GM12878 (cell line): ENCODE data around the gene AIF1. TPM values are rescaled to one million over a fixed set of nuclear protein-coding genes. Genes with fewer than 3 reads are reported as not detected.

Experiments used
- ATAC-seq: fragments of 200-7000 bp; cut with Tn5 transposase; 3 replicates; pipeline ENCODE4 v1.9.1; 2020; ENCODE audit warnings: mild to moderate bottlenecking, moderate library complexity
- BruUV-seq: library from RNA; stranded (reverse); fragments of 400-500 nt; replicated peaks from 2 replicates; lab custom pipeline; 2021; lab: Mats Ljungman, UMichigan
- CTCF ChIA-PET: fragments of 300-600 bp; sonication (Branson Sonifier 250); formaldehyde crosslinking; extraction: SDS; loops from one replicate; lab custom pipeline; 2021; ENCODE audit warnings: inconsistent platforms; lab: Yijun Ruan, JAX
- POLR2A ChIA-PET: fragments of 350-600 bp; formaldehyde crosslinking; extraction: SDS; loops from one replicate; lab custom pipeline; 2021; ENCODE audit warnings: inconsistent platforms; lab: Charles Lee
- RAD21 ChIA-PET: fragments of 300-600 bp; sonication (Branson Sonifier 250); formaldehyde crosslinking; loops from one replicate; lab custom pipeline; 2023; ENCODE audit warnings: antibody characterized with exemption; ENCODE audit not compliant: unreplicated experiment; lab: Charles Lee
- SMC1A ChIA-PET: fragments of 300-600 bp; sonication (Branson Sonifier 250); formaldehyde crosslinking; loops from one replicate; lab custom pipeline; 2023; ENCODE audit not compliant: unreplicated experiment, uncharacterized antibody; lab: Charles Lee
- DNase-seq: peaks from one replicate; pipeline ENCODE4 v3.0.0-alpha.2; 2011; ENCODE audit warnings: low read depth, low spot score
- FAIRE-seq: peaks from 3 replicates; lab custom pipeline; 2011; peaks lifted over from hg19 to GRCh38; lab: Jason Lieb, UNC
- H2AFZ ChIP-seq: 2 replicates; pipeline ENCODE4 v1.6.0; 2011; ENCODE audit warnings: low read depth, low read length, control low read depth; ENCODE audit not compliant: control insufficient read depth
- H3K27ac ChIP-seq: 2 replicates; pipeline ENCODE4 v1.5.1; 2011; ENCODE audit warnings: control low read depth; ENCODE audit not compliant: control insufficient read depth, insufficient read depth
- H3K27me3 ChIP-seq, 2 experiments: replicated peaks in 1 of 2; 2 replicates each; pipeline versions ENCODE4 v1.6.0 to v1.6.1; 2011; ENCODE audit warnings: low read length in 1 of 2; ENCODE audit not compliant: control insufficient read depth in 2 of 2, insufficient read depth in 2 of 2
- H3K36me3 ChIP-seq, 2 experiments: 2 replicates each; pipeline ENCODE4 v1.5.1; 2011; ENCODE audit warnings: low read length in 1 of 2; ENCODE audit not compliant: control insufficient read depth in 2 of 2, insufficient read depth in 2 of 2
- H3K4me1 ChIP-seq: 2 replicates; pipeline ENCODE4 v1.6.1; 2011; ENCODE audit warnings: mild to moderate bottlenecking, low read length, moderate library complexity, mixed read lengths; ENCODE audit not compliant: control insufficient read depth, insufficient read depth
- H3K4me2 ChIP-seq: 2 replicates; pipeline ENCODE4 v1.6.0; 2011; ENCODE audit warnings: control low read depth; ENCODE audit not compliant: control insufficient read depth, insufficient read depth
- H3K4me3 ChIP-seq: fragments of 200-600 bp; sonication (generic); 2 replicates; pipeline ENCODE4 v1.5.1; 2016
- H3K79me2 ChIP-seq: 2 replicates; pipeline ENCODE4 v1.6.0; 2011; ENCODE audit warnings: low read length; ENCODE audit not compliant: control insufficient read depth, insufficient read depth
- H3K9ac ChIP-seq: 2 replicates; pipeline ENCODE4 v1.8.0; 2011; ENCODE audit warnings: low read length, control low read depth, mixed read lengths; ENCODE audit not compliant: control insufficient read depth, insufficient read depth
- H3K9me3 ChIP-seq: replicated peaks from 3 replicates; pipeline ENCODE4 v1.5.1; 2011; ENCODE audit warnings: mild to moderate bottlenecking, low read length; ENCODE audit not compliant: control insufficient read depth, insufficient read depth
- H4K20me1 ChIP-seq: 2 replicates; pipeline ENCODE4 v1.6.0; 2011; ENCODE audit not compliant: control insufficient read depth, insufficient read depth
- ATF3 ChIP-seq: IDR thresholded peaks from 2 replicates; pipeline ENCODE4 v1.6.1; 2011; ENCODE audit warnings: low read depth, mild to moderate bottlenecking, low read length, moderate library complexity, borderline replicate concordance; ENCODE audit errors: extremely low read depth
- HCFC1 ChIP-seq: fragments of 150-350 bp; IDR thresholded peaks from 2 replicates; pipeline ENCODE4 v1.6.1; 2014; ENCODE audit warnings: low read length
- KDM1A ChIP-seq: fragments of 200-600 bp; sonication (generic); IDR thresholded peaks from 2 replicates; pipeline ENCODE4 v1.6.1; 2016; ENCODE audit warnings: borderline replicate concordance
- NRF1 ChIP-seq: conservative IDR thresholded peaks from 2 replicates; pipeline ENCODE4 v1.6.1; 2011; ENCODE audit warnings: mild to moderate bottlenecking, low read depth, low read length, improper control_type of control experiment
- POLR2A ChIP-seq: IDR thresholded peaks from 2 replicates; pipeline ENCODE4 v1.6.1; 2011; ENCODE audit warnings: low read depth, mild to moderate bottlenecking, low read length
- SREBF2 ChIP-seq: IDR thresholded peaks from 2 replicates; pipeline ENCODE4 v1.6.1; 2012; ENCODE audit warnings: mild to moderate bottlenecking, low read length
- USF1 ChIP-seq: IDR thresholded peaks from 2 replicates; pipeline ENCODE4 v1.6.1; 2011; ENCODE audit warnings: borderline replicate concordance, low read depth, mild to moderate bottlenecking, moderate library complexity, mixed read lengths, low read length; ENCODE audit not compliant: insufficient read depth; ENCODE audit errors: extremely low read length
- ZBTB4 ChIP-seq: fragments of 450-650 bp; formaldehyde crosslinking; IDR thresholded peaks from 2 replicates; pipeline ENCODE4 v1.4.0; 2022; ENCODE audit warnings: mild to moderate bottlenecking, moderate library complexity
- WGBS: methylation state at CpG from one replicate; pipeline ENCODE4 v1.1.6; 2016; ENCODE audit warnings: low lambda C conversion rate; ENCODE audit not compliant: insufficient replicate concordance, insufficient coverage; ENCODE audit errors: missing lambda C conversion rate; 5-methylcytosine and 5-hydroxymethylcytosine counted together
- in situ Hi-C: fragments of 300-500 bp; cut with MboI; formaldehyde crosslinking; loops from 9 replicates; pipeline ENCODE4 v1.14.3; 2018; ENCODE audit warnings: mixed read lengths
- intact Hi-C: fragments of 100-400 bp; cut with micrococcal nuclease; formaldehyde crosslinking; loops from one replicate; pipeline ENCODE4 v1.14.2; 2022; ENCODE audit not compliant: unreplicated experiment
- polyA plus RNA-seq, 11 experiments: library from polyadenylated mRNA; depleted of rRNA in 4 of 11; unstranded in 6 of 11; stranded (reverse) in 5 of 11; fragments of >200 nt; fragmentation: Nextera tagmentation in 4 of 11; fragmentation: Illumina TruSeq in 1 of 11; extraction: Ambion mirVana in 4 of 11; extraction: Trizol in 1 of 11; gene quantifications; 1 replicate in 1 of 11; 2 replicates in 10 of 11; pipeline versions ENCODE4 v1.2.1 to v1.2.3, GENCODE V29; 2011 to 2016; ENCODE audit warnings: inconsistent platforms in 2 of 11, missing spikeins in 2 of 11, low read depth in 1 of 11
- total RNA-seq, 4 experiments: library from RNA; depleted of rRNA in 3 of 4; stranded (reverse); fragments of >200 nt in 3 of 4; fragmentation: Illumina TruSeq in 1 of 4; extraction: Trizol in 1 of 4; gene quantifications; 2 replicates each; pipeline versions ENCODE4 v1.2.1 to v1.2.3, GENCODE V29; 2013 to 2021

AIF1 gene
- total and polyA plus RNA-seq, 10 of the 15 experiments (the other 5 are each of a cell fraction or from before 2014, with no cell fraction given), result 1.9 to 256 (median 134) TPM

GRCh38 chr6:31658983-31659648, 44.1 kb downstream of the AIF1 start:
- Histone ChIP-seq H3K4me3 (peak overlapping the region; percentile 79), H3K9me3 (no peaks in the 10 kb centered on the region; the same call in 2 of the 3 replicates), H3K27me3 (no peaks in the 10 kb centered on the region), H2AFZ (no peak overlapping the region), H3K79me2 (peaks cover 51% of the 10 kb centered on the region), H3K4me1 (peaks cover 42% of the 10 kb centered on the region), H3K4me2 (peak overlapping the region; percentile 99), H3K27ac (peak overlapping the region; percentile 94), H3K36me3 (peaks cover 0 to 12% of the 10 kb centered on the region in 2 experiments), H3K9ac (peak overlapping the region; percentile 95), H4K20me1 (no peaks in the 10 kb centered on the region)
- ATAC-seq (no peak), FAIRE-seq (no peak), DNase-seq (no peak)
- BruUV-seq, result no TSS peak
- intact Hi-C loops, result no loop called here
- WGBS, result 70% methylated on average over 13 of the region's 13 CpGs
- TF ChIP-seq POLR2A (peak; percentile 48), HCFC1 (no peak)
- ChIA-PET CTCF (no interaction called here), SMC1A (no interaction called here), POLR2A (interaction anchor here (0.6 to 0.8 kb wide), 6 partner anchors 37 to 171 kb away, joined by 3 to 6 read pairs (median 4); partner anchors contain the start of gene NFKBIL1), RAD21 (interaction anchor here (1.2 to 1.6 kb wide), 2 partner anchors 80 to 108 kb away, joined by 3 to 6 read pairs; partner anchors contain the start of gene MSH5)
- in situ Hi-C loops, result no loop called here

GRCh38 chr6:31659649-31660380, 44.8 kb downstream of the AIF1 start:
- no peaks in the 10 kb centered on the region for H4K20me1 ChIP-seq
- ChIA-PET POLR2A (interaction anchor here (0.6 to 5.9 kb wide), 9 partner anchors 7 to 165 kb away, joined by 3 to 107 read pairs (median 4); partner anchors contain the start of genes APOM, BAG6, CLIC1 and MSH5), SMC1A (interaction anchor here (2.5 kb wide), 1 partner anchor 8 kb away, joined by 14 read pairs; the partner anchor contains the start of gene BAG6), RAD21 (interaction anchor here (0.7 to 2.1 kb wide), 7 partner anchors 7 to 203 kb away, joined by 3 to 8 read pairs (median 4); partner anchors contain the start of genes AIF1, BAG6, MSH5 and NEU1), CTCF (interaction anchor here (1.1 to 2.2 kb wide), 3 partner anchors 7 to 85 kb away, joined by 4 to 19 read pairs (median 5); partner anchors contain the start of gene BAG6)
- H2AFZ ChIP-seq, result 0 out of 2 replicates have a peak overlapping the region, but pooled peaks have one; percentile 6
- H3K36me3 ChIP-seq, result peaks cover 0 to 12% of the 10 kb centered on the region in 2 experiments
- intact Hi-C loops, result no loop called here
- H3K9me3 ChIP-seq, result no peaks in the 10 kb centered on the region; the same call in 2 of the 3 replicates
- peak overlapping the region; percentile 79 for H3K4me3 ChIP-seq
- H3K27me3 ChIP-seq, result no peaks in the 10 kb centered on the region
- H3K79me2 ChIP-seq, result peaks cover 55% of the 10 kb centered on the region
- H3K27ac ChIP-seq, result peak overlapping the region; percentile 94
- H3K4me1 ChIP-seq, result peaks cover 42% of the 10 kb centered on the region
- DNase-seq (no peak), ATAC-seq (peak; percentile 32), FAIRE-seq (no peak)
- in situ Hi-C loops, result no loop called here
- 5% methylated on average over 13 of the region's 13 CpGs for WGBS
- H3K4me2 ChIP-seq, result peak overlapping the region; percentile 99
- H3K9ac ChIP-seq, result peak overlapping the region; percentile 95
- no TSS peak for BruUV-seq
- TF ChIP-seq KDM1A, result no peak
- no peak for TF ChIP-seq SREBF2
- TF ChIP-seq USF1, result no peak
- no peak for TF ChIP-seq NRF1
- TF ChIP-seq ZBTB4 (CRISPR knock-in tag), result no peak
- no peak for TF ChIP-seq ATF3
